GM19043 (cell line): Measurements from ENCODE around the gene ACOT7.
A peak's percentile ranks its signal among the peaks of the same experiment; 100 is the strongest.

Source experiments
- ATAC-seq: cut with Tn5 transposase; IDR thresholded peaks from one replicate; pipeline ENCODE4 v1.9.1; 2021; ENCODE audit warnings: low read depth; ENCODE audit not compliant: unreplicated experiment

Gene ACOT7

DNA sequence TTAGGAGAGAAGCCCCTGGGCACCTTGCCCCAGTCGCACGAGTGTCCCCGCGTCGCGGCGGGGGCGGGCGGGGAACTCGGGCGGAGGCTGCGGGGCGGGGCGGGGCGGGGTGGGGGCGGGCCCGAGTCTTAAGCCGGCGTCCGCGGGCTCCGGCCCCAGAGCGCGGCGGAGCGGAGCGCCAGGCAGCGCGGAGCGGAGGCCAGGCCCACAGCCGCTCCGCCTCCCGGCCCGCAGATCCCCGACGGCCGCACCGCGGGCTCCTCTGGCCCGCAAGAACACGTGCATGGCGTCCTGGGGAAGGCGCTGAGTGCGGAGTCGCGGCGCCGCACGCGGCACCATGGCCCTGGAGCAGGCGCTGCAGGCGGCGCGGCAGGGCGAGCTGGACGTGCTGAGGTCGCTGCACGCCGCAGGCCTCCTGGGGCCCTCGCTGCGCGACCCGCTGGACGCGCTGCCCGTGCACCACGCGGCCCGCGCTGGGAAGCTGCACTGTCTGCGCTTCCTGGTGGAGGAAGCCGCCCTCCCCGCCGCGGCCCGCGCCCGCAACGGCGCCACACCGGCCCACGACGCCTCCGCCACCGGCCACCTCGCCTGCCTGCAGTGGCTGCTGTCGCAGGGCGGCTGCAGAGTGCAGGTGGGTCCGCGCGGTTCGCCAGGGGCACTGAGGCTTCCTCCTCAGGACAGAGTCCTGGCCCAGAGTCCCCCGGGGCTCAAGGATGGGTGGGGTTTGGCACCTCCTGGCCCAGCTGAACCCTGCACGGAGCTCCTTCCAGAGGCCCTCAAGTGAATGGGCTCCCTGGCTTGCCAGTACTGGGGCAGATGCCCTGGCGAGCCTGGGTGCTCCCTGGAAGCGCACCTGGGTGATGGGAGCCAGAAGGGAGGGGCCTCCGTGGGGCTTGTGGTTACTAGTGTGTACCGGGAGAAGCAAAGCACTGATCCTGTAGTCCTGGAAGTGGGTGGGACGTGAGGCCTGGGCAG, 31.3 kb upstream of the ACOT7 start, which contains the start of gene ESPN:
Gene ESPN (plus strand): TSS at position 158 of the 975 bp plus-strand sequence. CDS start 180 bp downstream, at position 338.
- no peak for ATAC-seq

DNA sequence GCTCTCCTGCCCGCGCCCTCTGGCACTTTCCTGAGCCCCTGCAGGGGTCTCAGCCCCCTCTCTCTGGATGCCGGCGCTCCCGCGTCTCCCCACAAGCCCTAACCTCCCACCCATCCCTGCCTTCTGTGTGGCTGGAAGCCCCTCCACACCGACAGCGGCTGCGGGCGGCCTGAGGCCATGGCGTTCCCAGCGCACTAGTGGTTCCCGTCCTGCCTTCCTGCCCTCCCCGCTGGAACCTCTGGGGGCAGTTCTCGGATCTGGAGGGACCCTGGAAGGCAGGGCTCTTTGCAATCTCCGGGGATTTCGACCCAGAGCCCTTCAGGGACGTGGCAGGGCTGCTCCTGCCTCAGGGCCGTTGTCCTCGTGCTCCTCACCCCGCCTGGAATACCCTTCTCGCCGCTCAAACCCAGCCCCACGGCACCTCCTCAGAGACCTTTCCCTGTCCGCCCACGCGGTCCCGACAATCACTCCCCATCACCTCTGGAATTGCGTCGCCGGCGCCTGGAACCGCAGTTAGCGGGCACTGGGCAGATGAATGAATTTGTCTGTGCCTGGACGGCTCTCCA, 30.5 kb upstream of the ACOT7 start:
- ATAC-seq: no peak

DNA sequence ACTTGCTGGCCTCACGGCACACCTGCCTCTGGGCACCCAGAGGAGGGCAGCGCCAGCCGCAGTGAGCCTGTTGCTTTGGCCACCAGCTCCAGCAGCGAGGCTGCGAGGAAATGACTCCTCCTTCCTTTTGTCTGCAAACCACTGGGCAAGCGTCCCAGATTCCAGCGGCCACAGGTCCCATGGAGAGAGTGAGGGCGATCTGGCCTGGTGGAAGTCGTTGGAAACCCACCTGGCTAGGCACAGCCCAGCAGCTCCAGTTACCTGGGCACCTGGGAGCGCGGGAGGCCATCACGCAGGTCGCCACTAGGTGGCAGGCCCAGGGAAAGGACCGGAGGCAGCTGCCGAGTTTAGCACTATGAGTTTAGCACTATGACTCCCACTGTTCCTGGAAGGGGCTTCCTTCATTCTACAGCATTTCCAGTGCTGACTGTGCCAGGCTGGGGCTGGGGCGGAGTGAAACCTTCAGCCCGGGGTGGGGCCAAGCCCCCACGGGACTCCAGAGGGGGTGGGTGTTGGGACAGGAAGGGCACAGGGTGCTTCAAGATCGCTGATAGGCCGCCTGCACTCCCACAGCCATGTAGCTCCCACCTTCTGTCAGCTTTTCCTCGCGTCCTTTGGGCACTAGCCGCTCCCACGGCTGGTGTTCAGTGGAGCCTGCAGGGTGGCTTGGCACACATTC, 29.9 kb upstream of the ACOT7 start:
- no peak for ATAC-seq

DNA sequence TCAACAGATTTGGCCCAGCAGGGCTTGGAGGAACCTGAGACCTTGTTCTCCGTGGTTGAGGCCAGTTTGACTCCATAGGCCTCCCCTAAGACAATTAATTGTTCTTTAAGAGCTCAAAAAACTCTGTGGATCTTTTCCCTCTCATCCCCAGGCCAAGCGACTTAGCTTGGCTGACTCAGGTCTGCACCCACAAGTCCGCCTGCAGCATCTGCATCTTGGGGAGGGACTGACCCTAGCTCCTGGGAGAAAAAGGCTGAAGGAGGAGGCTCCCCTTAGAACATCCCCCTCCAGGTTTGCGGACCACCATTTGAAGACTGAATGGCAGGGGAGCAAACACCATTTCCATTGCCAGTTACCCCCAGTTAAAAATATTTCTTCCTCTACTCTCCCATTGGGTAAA, 27.7 kb upstream of the ACOT7 start:
- ATAC-seq: no peak

- no peak for ATAC-seq
Observed at GRCh38 chr1:6420454-6421042, 27.0 kb upstream of the ACOT7 start.

- no peak for ATAC-seq
Observed at GRCh38 chr1:6419804-6420453, 26.4 kb upstream of the ACOT7 start, which contains the start of gene HES2. Gene HES2 (minus strand): TSS chr1:6419919. CDS start chr1:6419820, 99 bp downstream.

DNA sequence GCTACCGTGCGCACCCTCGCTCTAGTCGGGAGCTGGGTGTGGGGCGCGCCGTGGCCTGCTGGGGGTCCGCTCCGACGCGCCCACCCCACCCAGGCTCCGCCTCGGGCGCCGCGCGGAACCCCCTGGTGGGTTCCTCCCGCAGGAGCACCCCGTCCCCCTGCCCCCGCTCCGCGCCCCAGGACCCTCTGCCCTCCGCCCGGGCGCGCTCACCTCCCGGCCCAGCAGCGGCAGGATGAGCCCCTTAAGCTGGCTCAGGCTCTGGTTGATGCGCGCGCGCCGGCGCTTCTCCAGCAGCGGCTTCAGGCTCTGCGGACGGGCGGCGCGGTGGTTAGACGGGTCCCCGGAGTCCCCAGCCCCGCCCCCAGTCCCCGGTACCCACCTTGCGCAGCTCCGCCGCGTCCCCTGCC, 25.8 kb upstream of the ACOT7 start:
- ATAC-seq: no peak

DNA sequence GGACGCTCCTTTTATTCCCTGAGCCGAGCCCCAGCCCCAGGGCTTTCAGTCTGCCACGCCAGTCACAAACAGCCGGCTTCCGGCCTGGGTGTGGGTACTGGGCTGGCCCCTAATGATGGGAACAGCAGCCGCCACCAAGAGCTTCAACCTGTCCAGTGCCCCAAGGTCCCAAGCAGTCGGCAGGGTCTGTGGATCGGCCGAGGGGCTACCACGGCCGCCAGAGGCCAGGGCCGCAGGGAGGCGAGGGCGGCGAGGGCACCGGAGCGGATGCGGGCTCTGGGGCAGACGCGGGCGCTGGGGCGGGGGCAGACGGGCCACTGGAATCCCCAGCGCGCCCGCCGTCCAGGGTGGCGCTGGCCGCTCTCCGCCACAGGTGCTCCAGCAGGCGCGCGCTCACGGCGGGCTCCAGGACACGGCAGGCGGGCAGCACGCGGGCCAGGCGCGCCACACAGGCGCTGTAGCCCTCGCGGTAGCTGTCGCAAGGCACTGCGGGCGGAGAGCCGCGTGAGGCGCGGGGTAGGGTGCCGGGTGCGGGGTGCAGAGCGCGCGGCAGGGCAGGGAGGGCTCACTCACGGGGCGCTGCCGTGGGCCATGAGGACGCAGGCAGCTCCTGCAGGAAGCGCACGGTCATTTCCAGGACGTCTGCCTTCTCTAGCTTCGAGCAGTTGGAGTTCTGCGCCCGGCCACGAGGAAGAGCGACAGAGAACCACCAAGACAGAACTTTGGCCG, 25.3 kb upstream of the ACOT7 start:
- ATAC-seq: no peak

DNA sequence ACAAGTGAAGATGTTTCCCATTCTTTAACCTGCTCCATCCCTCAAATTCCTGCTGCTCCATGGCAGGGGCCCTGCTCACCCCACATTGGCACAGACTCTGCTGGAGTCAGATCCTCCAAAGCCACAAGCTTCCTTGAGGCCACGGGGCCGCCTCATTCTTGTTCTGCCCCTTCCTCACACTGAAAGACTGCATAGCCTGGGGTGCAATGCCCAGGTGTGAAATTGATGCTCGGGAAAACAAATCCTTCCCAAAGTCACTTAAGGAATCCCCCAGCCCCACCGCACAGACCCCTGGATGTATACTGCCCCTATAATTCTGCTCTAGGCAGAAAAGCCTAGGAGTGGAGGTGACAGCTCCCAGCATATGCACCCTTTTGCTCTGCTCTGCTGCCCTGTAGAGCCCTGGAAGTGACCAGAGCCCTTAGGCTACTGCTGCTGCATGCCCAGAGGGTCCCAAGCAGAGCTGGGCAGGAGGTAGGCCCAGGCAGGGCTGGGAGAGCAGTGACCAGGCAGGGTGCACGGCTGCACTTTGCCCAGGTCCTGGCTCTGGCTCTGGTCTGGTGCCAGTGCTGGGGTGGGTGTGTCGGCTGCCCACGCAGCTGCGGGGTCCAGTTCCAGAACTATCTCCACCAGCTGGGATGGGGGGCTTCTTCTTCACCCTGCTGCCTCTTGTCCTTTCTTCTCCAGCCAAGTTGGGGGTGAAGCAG, 24.5 kb upstream of the ACOT7 start:
- no peak for ATAC-seq

- no peak for ATAC-seq
Observed at GRCh38 chr1:6416906-6417305, 23.3 kb upstream of the ACOT7 start.

- no peak for ATAC-seq
Observed at GRCh38 chr1:6416295-6416656, 22.7 kb upstream of the ACOT7 start.

DNA sequence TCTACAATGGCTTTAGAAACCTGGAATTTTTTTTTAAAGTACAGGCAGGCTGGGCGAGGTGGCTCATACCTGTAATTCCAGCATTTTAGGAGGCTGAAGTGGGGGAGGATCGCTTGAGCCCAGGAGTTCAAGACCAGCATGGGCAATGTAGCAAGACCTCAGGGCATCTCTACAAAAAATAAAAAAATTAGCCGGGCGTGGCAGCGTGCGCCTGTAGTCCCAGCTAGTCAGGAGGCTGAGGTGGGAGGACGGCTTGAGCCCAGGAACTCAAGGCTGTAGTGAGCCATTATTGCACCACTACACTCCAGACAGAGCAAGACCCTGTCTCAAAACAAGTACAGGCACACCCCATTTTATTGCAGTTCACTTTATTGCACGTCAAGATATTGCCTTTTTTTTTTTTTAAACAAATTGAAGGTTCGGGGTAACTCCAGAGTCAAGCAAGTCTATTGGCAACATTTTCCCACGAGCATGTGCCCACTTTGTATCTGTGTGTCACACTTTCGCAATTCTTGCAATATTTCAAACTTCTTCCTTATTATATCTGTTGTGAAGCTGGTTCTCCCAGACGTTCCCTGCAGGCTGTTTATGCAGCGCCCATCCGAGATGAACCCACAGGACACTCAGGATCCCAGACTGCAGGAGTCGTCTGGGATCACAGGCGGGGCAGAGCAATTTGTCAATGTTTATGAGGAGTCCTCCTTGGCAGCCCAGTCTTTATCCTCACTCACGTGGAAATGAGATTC, 21.5 kb upstream of the ACOT7 start:
- no peak for ATAC-seq

DNA sequence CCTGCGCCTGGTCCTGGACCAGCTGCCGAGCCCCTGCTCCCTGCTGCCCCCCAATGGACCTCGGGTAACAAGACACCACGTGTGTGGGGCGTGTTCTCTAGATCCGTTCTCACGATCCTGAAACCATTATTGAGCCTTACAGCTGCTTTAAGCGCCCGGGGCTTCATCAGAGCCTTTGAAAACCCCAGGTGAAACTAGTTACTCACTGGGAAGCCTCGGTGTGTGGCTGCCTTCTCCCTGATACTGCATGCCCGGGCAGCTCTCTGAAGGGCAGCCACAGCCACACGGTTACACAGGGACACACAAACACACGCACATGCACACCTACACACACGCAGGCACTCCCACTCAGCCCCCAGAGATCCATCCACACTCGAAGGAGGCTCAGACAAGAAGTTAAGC, 20.9 kb upstream of the ACOT7 start:
- peak; percentile 83 for ATAC-seq

GRCh38 chr1:6412896-6413295, 19.3 kb upstream of the ACOT7 start:
- ATAC-seq: no peak

DNA sequence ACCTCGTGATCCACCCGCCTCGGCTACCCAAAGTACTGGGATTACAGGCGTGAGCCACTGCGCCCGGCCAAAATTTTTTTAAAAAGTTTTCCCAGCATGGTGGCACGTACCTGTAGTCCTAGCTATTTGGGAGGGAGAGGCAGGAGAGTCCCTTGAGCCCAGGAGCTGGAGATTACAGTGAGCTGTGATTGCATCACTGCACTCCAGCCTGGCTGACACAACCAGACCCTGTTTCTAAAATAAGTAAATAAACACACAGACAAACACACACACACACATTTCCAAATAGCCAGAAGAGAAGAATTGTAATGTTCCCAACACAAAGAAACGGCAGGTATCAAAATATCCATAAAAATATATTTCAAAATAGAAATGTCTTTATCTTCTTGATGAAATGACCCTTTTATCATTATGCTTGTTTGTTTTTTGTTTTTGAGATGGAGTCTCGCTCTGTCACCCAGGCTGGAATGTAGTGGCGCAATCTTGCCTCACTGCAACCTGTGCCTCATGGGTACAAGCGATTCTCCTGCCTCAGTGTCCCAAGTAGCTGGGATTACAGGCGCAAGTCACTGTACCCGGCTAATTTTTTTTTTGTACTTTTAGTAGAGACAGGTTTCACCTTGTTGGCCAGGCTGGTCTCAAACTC, 16.8 kb upstream of the ACOT7 start:
- no peak for ATAC-seq

GRCh38 chr1:6409733-6410132, 16.2 kb upstream of the ACOT7 start:
- no peak for ATAC-seq

GRCh38 chr1:6409053-6409452, 15.5 kb upstream of the ACOT7 start:
- ATAC-seq: no peak

DNA sequence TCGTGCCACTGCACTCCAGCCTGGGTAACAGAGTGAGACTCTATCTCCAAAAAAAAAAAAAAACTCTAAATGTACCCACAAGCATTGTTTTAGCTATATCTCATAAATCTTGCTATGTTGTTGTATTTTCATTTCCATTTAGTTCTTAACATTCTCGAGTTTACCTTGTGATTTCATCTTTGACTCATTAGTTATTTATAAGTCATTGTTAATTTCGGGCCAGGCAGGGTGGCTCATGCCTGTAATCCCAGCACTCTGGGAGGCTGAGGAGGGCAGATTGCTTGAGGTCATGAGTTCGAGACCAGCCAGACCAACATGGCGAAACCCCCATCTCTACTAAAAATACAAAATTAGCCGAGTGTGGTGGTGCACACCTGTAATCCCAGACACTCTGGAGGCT, 14.5 kb upstream of the ACOT7 start:
- ATAC-seq: no peak
